Stimulated activated CD8-positive, alpha-beta memory T cell treated with anti-CD3 and anti-CD28 coated beads, Interleukin-12 subunit alpha, Interleukin-12 subunit beta, amount 100 ng/mL, for 4 hours (primary cell): ENCODE results near the gene PRR30.
"Not testable (repeated sequence)": the region's sequence is repeated elsewhere in the genome, so short reads cannot be mapped to it uniquely, and the experiment has no call there.

ENCODE experiments used
- DNase-seq: peaks from one replicate; pipeline ENCODE4 v3.0.0-alpha.2; 2020; ENCODE audit warnings: low read depth

Gene PRR30

DNA sequence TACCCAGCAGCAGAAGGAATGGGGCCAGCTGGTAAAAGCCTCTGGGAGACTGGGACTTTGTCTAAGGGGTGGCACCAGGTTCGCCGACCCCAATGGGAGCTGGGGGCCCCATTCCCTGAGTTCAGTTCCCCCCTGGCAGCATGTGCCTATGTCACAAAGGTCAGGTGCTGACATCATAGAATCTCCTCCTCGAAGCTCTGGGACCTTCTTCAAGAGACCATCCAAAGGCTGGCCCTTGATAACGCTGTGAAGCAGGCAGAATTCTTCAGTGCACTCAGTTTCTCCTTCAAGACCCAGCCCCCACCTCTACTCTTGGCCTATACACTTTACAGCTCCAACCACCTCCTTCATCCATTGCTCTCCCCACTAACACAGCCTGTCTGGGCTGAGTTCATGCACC lies at the start of gene PRR30:
Gene PRR30, minus strand, starts transcription at position 101 of the 400 bp plus-strand sequence. CDS start 1,081 bp downstream, outside the sequence.
- no peak for DNase-seq

DNA sequence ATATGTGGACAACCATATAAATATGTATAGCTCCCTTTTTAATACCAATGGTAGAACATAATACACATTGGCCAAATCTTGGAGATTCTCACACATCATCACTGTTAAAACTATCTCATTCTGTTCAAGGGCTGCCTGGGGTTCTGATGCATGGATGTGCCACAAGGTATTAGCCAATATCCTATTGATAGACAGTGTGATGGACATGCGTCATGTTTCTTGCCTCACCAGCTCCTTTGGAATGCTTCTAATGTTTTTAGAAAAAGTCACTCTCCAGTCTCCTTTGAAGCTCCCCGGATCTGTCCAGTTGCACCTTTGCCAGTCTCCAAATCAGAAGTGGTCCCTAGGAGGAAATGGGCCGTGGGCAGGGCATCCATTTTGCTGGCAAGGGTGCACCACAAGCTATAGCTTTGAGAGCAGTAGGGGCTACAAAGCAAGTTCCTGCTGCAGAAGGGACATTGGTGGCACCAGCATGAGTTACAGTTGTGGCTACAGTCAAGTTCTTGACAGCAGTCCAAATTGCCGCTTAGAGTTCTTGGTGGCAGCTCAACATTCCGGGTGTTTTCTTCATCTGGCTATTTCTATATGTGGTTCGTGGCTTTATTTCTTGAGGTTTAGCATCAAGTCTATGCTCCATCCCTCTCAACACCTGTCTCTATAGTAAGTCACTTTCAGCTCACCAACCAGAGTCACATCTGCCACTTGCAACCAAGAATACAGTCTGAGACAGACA lies 47.6 kb upstream of the PRR30 start:
- DNase-seq, result no peak

DNA sequence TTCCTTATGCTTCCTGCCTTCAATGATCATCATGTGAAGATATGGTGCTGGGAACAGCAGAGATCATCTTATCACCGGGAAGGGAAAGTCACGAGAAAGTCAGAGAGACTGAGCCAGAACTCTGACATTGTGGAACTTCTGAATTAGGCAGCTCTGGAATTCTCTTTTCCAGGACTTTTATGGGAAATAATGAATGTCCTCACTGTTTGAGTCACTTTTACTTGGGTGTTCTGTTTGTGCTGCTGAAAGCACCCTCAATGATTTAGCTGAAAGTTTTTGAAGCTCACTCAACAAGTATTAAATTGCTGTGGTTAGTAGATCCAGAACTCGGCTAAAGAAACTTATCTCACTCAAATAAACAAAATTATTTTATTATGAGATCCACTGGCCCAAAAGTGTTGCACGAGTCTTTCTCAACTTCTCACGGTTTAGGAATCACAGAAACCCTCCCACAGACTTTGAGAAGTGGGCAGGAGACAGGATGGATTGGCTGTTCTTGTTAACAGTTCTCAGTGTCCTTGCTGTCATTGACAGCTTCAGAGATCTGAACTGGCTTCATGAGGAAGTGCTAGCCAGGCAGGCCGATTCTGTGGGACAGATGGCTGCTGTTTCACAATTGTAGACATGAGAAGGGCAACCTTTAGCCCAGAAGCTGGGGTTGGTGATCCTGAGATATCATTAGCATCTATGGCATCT lies 46.3 kb upstream of the PRR30 start:
- no peak for DNase-seq

DNA sequence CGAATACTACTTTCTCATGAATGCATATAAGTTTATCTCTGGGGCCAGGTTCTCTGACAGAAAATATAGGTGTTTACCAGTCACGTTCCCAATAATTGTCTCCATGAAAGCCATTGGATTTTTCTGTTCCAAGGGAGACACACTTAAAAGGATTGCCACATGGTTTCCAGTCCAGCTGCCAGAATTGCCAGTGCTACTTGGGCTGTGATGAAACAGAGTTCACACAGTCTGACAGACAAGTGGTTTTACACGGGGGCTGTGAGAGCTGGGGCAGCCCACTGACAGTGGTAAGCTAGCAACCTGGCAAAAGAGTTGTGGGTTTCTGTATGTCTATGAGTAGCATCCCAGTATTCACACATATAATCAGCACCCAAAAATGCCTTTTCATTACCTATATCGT lies 44.9 kb upstream of the PRR30 start:
- DNase-seq, result no peak

DNA sequence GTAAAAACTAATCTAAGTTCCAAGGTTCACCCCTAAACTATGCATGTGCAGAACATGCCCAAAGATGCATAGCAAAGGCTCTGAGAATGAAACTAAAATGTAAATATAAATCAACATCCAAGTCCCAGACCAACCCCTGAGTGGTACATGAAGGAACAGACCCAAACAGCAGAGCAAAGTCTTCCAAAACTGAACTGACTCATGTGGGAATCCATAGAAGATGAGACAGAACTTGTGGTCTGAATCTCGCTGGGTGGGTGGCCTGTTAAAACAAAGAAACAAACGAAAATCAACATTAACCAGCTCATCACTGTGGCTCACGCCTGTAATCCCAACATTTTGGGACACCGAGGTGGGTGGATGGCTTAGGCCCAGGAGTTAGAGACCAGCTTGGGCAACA lies 43.1 kb upstream of the PRR30 start:
- DNase-seq, result no peak

DNA sequence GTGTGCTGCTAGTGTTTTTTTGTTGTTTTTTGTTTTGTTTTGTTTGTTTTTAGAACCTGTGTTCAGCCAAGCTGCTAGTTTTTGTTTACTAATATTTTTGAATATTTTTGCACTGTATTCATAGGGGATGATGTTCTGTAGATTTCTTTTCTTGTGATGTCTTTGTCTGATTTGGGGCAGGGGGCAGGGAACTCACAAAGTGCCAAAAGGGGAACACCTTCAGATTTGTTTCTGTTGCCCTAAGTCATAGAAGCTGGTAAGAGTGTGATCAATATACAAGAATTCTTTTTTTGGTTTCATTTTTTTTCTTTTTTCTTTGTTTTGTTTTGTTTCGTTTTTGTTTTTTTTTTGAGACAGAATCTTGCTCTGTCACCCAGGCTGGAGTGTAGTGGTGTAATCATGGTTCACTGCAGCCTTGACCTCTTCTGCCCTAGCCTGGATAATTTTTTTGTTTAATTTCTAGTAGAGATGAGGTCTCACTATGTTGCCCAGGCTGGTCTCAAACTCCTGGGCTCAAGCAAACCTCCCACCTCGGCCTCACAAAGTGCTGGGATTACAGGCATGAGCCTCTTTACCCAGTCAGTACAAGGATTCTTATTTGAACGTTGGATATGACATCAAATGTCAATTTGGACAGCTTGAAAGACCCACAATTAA lies 40.3 kb upstream of the PRR30 start:
- no peak for DNase-seq

DNA sequence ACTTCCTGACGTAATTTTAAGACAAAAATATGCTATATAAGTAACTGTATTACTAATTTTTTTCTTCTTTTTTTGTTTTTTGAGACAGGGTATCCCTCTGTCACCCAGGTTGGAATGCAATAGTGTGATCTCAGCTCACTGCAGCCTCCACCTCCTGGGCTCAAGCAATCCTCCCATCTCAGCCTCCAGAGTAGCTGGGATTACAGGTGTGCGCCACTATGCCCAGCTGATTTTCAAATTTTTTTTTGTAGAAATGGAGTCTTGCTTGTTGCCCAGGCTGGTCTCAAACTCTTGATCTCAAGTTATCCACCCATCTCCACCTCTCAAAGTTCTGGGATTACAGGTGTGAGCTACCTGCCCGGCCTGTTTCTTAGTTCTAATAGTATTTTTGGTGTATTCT lies 39.3 kb upstream of the PRR30 start:
- no peak for DNase-seq

DNA sequence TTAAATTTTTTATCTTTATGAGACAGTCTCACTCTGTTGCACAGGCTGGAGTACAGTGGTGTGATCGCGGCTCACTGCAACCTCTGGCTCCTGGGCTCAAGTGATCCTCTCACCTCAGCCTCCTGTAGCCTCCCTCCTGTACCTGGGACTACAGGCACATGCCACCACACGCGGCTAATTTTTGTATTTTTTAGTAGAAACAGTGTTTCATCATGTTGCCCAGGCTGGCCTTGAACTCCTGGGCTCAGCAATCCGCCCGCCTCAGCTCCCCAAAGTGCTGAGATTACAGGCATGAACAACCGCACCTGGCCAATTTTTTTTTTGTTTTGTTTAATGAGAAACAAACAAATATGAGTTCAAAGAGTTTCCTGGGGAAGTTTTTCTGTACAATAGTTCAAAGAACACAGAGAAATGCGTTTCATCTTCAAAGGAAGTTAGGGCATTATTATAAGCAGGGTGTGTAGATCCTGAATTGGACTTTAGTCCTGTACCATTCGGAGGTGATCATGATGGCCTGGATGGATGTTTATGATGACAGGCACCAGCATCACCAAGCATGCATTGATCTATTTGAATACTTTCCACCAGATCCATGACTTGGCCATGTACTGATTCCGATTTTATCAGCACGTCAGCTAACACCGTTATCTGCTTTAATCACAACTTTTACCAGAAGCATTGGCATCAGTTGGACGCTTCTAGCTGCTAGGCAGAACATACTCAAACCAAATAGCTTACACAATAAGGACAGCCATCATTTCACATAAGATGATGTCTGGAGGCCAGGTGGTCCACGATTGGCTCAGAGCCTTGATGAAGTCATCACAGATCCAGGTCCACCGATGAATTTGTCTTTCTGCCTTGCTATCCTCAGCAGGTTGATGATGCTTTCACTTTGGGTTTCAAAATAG lies 38.5 kb upstream of the PRR30 start:
- no peak for DNase-seq

DNA sequence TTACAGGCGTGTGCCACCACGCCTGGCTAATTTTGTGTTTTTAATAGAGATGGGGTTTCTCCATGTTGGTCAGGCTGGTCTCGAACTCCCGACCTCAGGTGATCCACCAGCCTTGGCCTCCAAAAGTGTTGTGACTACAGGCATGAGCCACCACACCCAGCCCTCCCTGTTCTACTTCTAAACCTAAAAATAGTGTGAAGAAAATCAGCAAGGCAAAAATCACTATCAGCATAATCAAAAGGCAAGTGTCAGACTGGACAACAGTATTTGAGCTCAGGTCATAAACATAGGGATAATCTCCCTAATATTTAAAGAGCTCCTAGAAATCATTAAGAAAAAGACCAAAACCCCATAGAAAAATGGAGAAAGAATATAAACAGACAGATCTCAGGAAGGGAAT lies 36.6 kb upstream of the PRR30 start:
- not testable (repeated sequence) for DNase-seq

DNA sequence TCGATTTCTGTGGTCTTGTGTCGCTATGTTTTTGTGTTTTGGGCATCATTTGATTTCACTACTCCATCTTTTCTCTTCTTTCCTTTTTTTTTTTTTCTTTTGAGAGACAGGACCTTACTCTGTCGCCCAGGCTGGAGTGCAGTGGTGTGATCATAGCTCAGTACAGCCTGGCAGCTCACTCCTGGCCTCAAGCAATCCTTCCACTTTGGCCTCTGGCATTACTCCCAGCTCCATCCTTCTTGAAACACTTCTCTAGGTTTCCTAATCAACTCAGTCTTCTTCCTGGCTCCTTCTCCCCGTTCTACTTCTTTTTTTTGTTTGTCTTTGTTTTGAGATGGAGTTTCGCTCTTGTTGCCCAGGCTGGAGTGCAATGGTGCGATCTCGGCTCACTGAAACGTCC lies 36.1 kb upstream of the PRR30 start:
- DNase-seq, result no peak

DNA sequence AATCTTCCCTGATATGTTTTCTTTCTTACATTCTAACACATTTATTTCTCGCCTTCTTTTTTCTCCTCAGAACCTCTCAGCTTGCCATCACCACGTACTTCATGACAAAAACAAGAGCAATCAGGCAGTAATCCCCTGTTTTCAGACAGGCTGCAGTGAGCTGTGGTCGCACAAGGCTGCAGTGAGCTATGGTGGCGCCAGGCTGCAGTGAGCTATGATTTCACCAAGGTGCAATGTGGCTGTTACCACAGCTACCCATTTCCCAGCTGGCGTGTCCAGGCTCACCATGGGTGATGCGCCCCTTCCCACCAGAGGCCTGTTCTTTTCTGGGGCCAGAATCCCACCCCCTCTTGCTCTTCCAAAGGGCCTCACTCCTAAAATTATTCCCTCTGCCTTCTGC lies 35.4 kb upstream of the PRR30 start:
- DNase-seq, result no peak

DNA sequence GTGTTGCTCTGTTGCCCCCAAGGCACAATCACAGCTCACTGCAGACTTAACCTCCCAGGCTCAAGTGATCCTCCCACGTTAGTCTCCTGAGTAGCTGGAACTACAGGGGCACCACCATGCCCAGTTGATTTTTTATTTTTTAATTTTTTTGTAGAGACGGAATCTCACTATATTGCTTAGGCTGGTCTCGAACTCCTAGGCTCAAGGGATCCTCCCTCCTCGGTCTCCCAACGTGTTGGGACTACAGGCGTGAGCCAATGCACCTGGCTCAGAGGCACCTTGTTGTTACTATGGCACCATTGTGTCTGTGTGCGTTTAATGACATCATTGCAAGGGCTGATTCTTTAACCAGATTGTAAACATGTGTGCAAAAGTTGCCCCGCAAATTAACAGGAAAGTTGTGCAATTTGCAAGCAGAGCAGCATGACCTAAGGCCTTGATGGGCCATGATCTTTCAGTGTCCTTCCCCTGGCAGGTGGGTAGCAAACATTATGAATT lies 32.2 kb upstream of the PRR30 start:
- no peak for DNase-seq

DNA sequence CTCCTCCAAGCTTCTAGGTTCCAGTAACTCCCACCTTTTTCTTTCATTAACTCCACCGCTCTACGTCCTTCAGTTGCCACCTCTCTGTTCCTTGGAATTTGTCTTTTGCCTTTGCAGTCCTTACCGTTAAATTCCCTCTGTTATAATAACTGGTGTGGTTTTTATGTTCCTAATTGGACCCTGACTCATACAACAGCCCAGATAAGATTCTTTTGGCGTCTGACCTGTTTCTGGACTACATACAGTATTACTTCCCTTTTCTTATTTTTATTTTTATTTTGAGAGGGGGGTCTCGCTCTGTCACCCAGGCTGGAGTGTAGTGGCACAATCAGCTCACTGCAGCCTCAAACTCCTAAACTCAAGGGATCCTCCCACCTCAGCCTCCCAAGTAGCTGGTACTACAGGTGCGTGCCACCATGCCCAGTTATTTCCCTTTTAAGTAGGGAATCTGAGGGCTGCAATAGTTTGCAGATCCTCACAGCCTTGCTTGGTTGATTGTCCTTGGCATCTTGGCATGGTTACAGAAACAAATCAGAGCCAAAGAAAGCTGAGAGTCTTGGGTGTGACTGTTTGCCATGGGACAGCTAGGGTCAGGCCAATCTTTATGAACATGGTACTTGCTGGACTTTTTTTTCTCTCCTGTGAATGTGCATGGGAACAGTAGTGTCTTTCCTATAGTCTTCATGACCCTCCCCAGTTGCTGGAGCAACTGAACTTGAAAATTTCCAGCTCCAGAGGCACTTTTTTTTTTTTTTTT lies 31.5 kb upstream of the PRR30 start:
- DNase-seq, result no peak

DNA sequence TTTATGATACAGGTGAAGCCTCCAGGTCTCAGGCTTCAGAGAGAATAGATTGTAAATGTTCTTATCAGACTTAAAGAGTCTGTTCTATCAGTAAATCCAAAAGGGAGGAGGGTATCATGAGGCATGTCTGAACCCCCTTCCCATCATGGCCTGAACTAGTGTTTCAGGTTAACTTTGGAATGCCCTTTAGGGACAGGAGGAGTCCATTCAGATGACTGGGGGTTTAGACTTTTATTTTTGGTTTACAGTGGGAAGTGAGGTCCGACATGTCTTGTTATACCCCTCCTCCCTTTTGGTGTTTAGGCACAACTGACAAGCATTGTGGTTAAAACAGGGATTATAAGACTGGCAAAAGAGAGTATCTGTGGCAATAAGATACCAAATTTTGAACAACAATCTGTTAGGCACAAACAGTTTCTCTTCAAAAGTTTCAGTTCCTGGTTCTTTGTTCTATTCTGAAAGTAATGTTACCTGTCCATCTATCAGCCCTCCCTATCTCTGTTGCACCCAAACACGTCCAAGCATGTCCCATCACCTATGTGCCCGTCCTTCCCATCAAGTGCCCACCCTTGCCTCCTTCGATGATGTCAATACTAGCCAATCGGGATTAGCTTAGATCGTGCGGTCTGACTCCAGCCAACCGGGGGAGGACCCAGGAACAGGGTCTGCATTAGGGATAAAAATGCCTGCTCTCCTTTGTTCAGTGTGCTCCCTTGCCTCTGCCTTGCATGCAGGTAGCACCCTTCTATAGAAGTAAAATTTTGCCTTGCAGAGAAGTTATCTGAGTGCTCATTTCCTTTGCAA lies 26.0 kb upstream of the PRR30 start:
- DNase-seq, result no peak

DNA sequence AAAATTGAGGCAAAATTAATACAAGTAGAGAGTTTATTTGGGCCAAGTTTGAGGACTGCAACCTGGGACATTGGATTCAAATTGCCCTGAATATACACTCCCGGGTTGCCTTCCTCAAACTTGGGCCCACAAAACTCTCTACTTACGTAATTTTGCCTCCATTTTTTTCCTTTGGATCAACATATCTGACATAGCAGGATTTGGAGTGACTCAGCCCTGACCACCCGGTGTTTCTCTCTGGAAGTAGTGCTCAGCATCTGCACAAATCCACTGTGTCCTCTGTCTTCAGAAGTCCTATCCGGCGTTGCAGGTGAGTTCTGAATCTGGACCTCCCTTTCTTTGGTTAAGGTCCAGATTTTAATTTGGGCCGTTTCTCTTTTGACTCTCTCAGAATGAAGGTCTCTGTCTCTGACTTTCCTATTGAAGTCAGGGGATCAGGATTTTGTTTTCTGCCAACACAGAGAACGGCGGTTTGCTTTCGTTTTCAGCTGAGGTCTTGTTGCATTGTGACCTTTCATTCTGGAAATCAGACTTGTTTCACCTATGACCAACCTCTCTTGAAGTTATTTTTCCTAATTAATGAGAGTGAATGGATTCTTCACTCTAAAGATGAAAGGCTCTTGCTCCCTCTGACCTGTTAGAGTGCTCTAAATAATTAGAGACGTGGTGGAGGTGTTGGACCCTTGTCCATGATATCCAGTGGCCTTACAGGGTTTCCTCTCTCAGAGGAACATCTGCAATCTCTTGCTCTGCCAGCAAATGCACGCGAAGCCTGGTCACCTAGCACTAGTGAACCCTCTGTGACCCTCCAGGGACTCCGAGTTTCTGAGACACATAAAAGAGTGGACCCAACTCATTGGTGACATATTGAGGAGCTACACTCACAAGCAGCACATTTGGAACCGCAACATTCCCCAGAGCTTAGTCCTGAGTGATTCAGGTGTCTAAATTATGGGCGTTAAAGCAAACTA lies 23.2 kb upstream of the PRR30 start:
- DNase-seq, result no peak

DNA sequence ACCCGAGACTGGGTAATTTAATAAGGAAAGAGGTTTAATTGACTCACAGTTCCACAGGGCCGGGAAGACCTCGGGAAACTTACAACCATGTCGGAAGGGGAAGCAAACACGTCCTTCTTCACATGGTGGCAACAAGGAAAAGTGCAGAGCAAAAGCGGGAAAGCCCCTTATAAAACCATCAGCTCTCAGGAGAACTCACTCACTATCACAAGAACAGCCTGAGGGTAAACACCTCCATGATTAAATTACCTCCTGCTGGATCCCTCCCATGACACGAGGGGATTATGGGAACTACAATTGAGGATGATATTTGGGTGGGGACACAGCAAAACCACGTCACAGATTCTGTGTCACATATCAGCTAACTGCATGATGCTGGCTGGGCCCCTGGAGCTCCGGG lies 21.0 kb upstream of the PRR30 start:
- no peak for DNase-seq

DNA sequence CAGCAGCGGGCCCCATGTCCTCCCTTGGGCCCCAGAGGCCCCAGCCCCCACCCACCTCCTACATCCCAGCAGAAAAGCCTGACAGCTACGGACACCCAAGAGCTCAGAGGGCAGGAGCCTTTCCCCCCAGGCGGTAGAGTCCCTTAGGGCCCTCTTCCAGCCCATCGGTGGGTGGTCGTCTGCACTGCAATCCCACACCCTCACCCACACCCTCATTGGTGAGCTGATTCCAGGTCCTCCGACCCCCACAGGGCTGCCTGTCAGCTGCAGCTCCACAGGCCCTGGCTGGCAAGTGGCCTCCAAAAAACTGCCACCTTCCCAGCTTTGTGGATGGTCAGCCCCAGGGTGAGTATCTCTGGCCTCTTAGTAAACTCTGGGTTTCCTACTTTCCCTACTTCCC lies 20.1 kb upstream of the PRR30 start:
- DNase-seq, result no peak

DNA sequence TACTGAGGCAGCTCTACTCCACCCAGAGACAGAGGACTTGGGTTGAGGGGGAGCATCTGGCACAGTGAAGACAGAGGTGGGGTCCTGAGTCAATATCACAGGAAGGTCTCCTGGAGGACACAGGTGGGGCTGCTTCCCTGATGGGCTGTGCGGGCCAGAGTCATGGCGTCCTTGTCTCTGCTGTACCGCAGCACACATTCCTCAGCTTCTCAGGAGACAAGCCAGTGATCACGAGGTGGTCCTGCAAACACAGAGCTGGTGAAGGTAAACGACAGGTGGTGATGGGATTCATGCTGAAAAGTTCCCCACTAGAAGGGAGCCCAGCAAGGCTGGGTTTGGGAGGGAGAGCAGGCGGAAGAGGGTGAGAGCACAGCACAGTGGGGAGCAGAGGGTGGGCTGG lies 19.3 kb upstream of the PRR30 start:
- no peak for DNase-seq

DNA sequence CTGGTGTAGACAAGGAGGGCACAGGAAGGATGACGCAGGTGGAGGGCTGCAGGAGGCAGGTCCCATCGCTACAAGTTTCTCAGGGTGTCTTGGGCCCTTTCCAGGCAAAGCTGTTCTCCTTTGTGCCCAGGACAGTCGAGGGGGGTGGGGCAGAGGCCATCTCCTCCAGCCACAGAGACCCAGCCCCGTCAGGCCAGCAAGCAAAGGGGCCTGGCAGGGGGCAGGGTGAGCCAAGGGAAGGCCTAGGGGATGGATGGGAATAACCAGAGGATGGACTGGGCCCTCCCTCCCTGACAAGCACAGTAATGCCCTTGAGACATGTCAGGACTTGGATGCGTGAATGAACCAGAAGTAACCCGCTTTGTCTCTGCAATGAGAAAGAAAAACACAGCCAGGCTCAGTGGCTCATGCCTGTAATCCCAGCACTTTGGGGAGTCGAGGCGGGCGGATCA lies 15.9 kb upstream of the PRR30 start:
- DNase-seq, result no peak
